K562 (cell line): ENCODE measurements around the gene UCHL1. TPM values are rescaled to one million over a fixed set of nuclear protein-coding genes. Genes with fewer than 3 reads are reported as not detected.

Experiments
- ATAC-seq: fragments of 200-7000 bp; cut with Tn5 transposase; 3 replicates; pipeline ENCODE4 v1.9.1; 2020; ENCODE audit warnings: moderate library complexity
- BruUV-seq: library from RNA; stranded (reverse); fragments of 400-500 nt; replicated peaks from 2 replicates; lab custom pipeline; 2021; lab: Mats Ljungman, UMichigan
- CTCF ChIA-PET: fragments of 300-600 bp; formaldehyde crosslinking; extraction: SDS; loops from one replicate; lab custom pipeline; 2021; ENCODE audit warnings: low intra/inter-chr PET ratio; lab: Yijun Ruan, JAX
- POLR2A ChIA-PET: fragments of 300-600, 350-650 bp; sonication (Branson Sonifier 250); formaldehyde crosslinking; extraction: SDS; loops from one replicate; lab custom pipeline; 2021; ENCODE audit warnings: antibody characterized with exemption, inconsistent platforms; lab: Yijun Ruan, JAX
- DNase-seq, 4 experiments: peaks; one replicate each; pipeline versions ENCODE4 v3.0.0 to v3.0.0-alpha.2; 2011 to 2018; ENCODE audit warnings: low spot score in 3 of 4, mixed read lengths in 3 of 4; ENCODE audit errors: extremely low read depth in 1 of 4
- FAIRE-seq: peaks from 2 replicates; lab custom pipeline; 2011; peaks lifted over from hg19 to GRCh38; lab: Jason Lieb, UNC
- H2AFZ ChIP-seq: 2 replicates; pipeline ENCODE4 v1.6.0; 2011; ENCODE audit warnings: low read depth, low read length, control low read depth, inconsistent platforms
- H3K27ac ChIP-seq: fragments of 200-600 bp; 3 replicates; pipeline ENCODE4 v1.8.0; 2011; ENCODE audit warnings: low read depth, mild to moderate bottlenecking, control low read depth, inconsistent platforms, low read length, moderate library complexity, mixed read lengths; ENCODE audit errors: extremely low read depth
- H3K27me3 ChIP-seq, 2 experiments: fragments of 300-600 bp in 1 of 2; 2 replicates in 1 of 2; 3 replicates in 1 of 2; pipeline versions ENCODE4 v1.6.0 to v1.8.0; 2011; ENCODE audit warnings: inconsistent platforms in 2 of 2, low read length in 2 of 2, mild to moderate bottlenecking in 1 of 2, mixed read lengths in 1 of 2, moderate library complexity in 1 of 2; ENCODE audit not compliant: control insufficient read depth in 2 of 2, insufficient read depth in 2 of 2
- H3K36me3 ChIP-seq: fragments of 300-600 bp; 3 replicates; pipeline ENCODE4 v1.8.0; 2011; ENCODE audit warnings: mild to moderate bottlenecking, low read length, inconsistent platforms; ENCODE audit not compliant: control insufficient read depth, insufficient read depth
- H3K4me1 ChIP-seq, 2 experiments: fragments of 200-600 bp in 1 of 2; replicated peaks in 1 of 2; 2 replicates in 1 of 2; 3 replicates in 1 of 2; pipeline versions ENCODE4 v1.5.1 to v1.8.0; 2011; ENCODE audit warnings: inconsistent platforms in 2 of 2, low read length in 2 of 2, mild to moderate bottlenecking in 1 of 2, mixed read lengths in 1 of 2, moderate library complexity in 1 of 2; ENCODE audit not compliant: control insufficient read depth in 2 of 2, insufficient read depth in 2 of 2
- H3K4me2 ChIP-seq: 2 replicates; pipeline ENCODE4 v1.6.1; 2011; ENCODE audit warnings: low read length, control low read depth, inconsistent platforms, mixed read lengths; ENCODE audit not compliant: insufficient read depth
- H3K4me3 ChIP-seq: fragments of 200-600 bp; sonication (generic), shearing (Covaris generic); 2 replicates; pipeline ENCODE4 v1.5.1; 2016; ENCODE audit warnings: control low read depth, inconsistent platforms
- H3K79me2 ChIP-seq: fragments of 200-600 bp; 3 replicates; pipeline ENCODE4 v1.8.0; 2011; ENCODE audit warnings: low read length, inconsistent platforms; ENCODE audit not compliant: control insufficient read depth, insufficient read depth
- H3K9ac ChIP-seq, 2 experiments: 2 replicates each; pipeline versions ENCODE4 v1.6.0 to v1.6.1; 2011; ENCODE audit warnings: low read depth in 2 of 2, low read length in 2 of 2, control low read depth in 1 of 2, inconsistent platforms in 1 of 2, mild to moderate bottlenecking in 1 of 2, mixed read lengths in 1 of 2; ENCODE audit not compliant: insufficient read depth in 1 of 2
- H3K9me1 ChIP-seq: one replicate; pipeline ENCODE4 v1.6.0; 2011; ENCODE audit warnings: inconsistent platforms, mild to moderate bottlenecking, low read length, moderate library complexity; ENCODE audit not compliant: control insufficient read depth, insufficient read depth
- H3K9me3 ChIP-seq: replicated peaks from 2 replicates; pipeline ENCODE4 v1.5.1; 2011; ENCODE audit warnings: low read depth, low read length, inconsistent platforms; ENCODE audit not compliant: control insufficient read depth, insufficient read depth
- H4K20me1 ChIP-seq: replicated peaks from 2 replicates; pipeline ENCODE4 v1.6.1; 2011; ENCODE audit warnings: low read length, inconsistent platforms, mixed read lengths; ENCODE audit not compliant: control insufficient read depth, insufficient read depth
- COPS2 ChIP-seq: fragments of 450-650 bp; conservative IDR thresholded peaks from 2 replicates; pipeline ENCODE4 v1.6.1; 2016; ENCODE audit warnings: mild to moderate bottlenecking, moderate library complexity
- DIDO1 ChIP-seq: fragments of 450-650 bp; IDR thresholded peaks from 2 replicates; pipeline ENCODE4 v1.6.1; 2016; ENCODE audit warnings: low read depth, missing biosample characterization, missing genetic modification characterization
- E2F6 ChIP-seq, 2 experiments: IDR thresholded peaks; 2 replicates each; pipeline ENCODE4 v1.6.1; 2011; ENCODE audit warnings: borderline replicate concordance in 1 of 2, control low read depth in 1 of 2, low read depth in 1 of 2, low read length in 1 of 2, mild to moderate bottlenecking in 1 of 2, mixed read lengths in 1 of 2, moderate library complexity in 1 of 2; ENCODE audit not compliant: insufficient read depth in 1 of 2, insufficient read length in 1 of 2, poor library complexity in 1 of 2, severe bottlenecking in 1 of 2; ENCODE audit errors: extremely low read depth in 1 of 2
- GABPB1 ChIP-seq: sonication (generic); formaldehyde crosslinking; IDR thresholded peaks from 2 replicates; pipeline ENCODE4 v1.8.0; 2022; ENCODE audit warnings: mild to moderate bottlenecking, missing genetic modification reagents
- GTF2A2 ChIP-seq: IDR thresholded peaks from 2 replicates; pipeline ENCODE4 v1.6.1; 2016; ENCODE audit warnings: mild to moderate bottlenecking, missing genetic modification characterization, missing compliant biosample characterization
- HMBOX1 ChIP-seq: sonication (generic); IDR thresholded peaks from 2 replicates; pipeline ENCODE4 v1.6.1; 2016
- KLF16 ChIP-seq: IDR thresholded peaks from 2 replicates; pipeline ENCODE4 v1.6.1; 2016; ENCODE audit warnings: antibody characterized with exemption
- NFATC3 ChIP-seq: fragments of 450-650 bp; IDR thresholded peaks from 2 replicates; pipeline ENCODE4 v1.6.1; 2017; ENCODE audit warnings: mild to moderate bottlenecking
- ZNF589 ChIP-seq: fragments of 200-800 bp; sonication (Bioruptor generic); IDR thresholded peaks from 2 replicates; pipeline ENCODE4 v1.6.1; 2016; ENCODE audit warnings: low read depth, missing genetic modification characterization, missing compliant biosample characterization
- ZSCAN29 ChIP-seq: fragments of 450-650 bp; IDR thresholded peaks from 2 replicates; pipeline ENCODE4 v1.6.1; 2017
- WGBS: fragments of 100-300 bp; shearing (Covaris generic); methylation state at CpG from one replicate; pipeline ENCODE4 v1.1.6; 2016; ENCODE audit warnings: low coverage, mixed read lengths; ENCODE audit not compliant: insufficient coverage; ENCODE audit errors: missing lambda C conversion rate; 5-methylcytosine and 5-hydroxymethylcytosine counted together
- in situ Hi-C: fragments of 300-500 bp; cut with MboI; formaldehyde crosslinking; loops from 4 replicates; pipeline ENCODE4 v1.15.0; 2018; ENCODE audit warnings: inconsistent platforms, mixed read lengths
- intact Hi-C: fragments of 100-400 bp; cut with micrococcal nuclease; formaldehyde crosslinking; loops from 2 replicates; pipeline ENCODE4 v1.14.2; 2022
- polyA plus RNA-seq, 8 experiments: library from polyadenylated mRNA; depleted of rRNA in 4 of 8; stranded (reverse) in 5 of 8; unstranded in 3 of 8; fragments of >200 nt; fragmentation: Nextera tagmentation in 2 of 8; fragmentation: Illumina TruSeq in 1 of 8; extraction: Ambion mirVana in 2 of 8; extraction: Trizol in 1 of 8; gene quantifications; 2 replicates each; pipeline versions ENCODE4 v1.2.1 to v1.2.3, GENCODE V29; 2011 to 2014; ENCODE audit warnings: inconsistent platforms in 1 of 8, missing spikeins in 1 of 8
- total RNA-seq, 7 experiments: library from RNA; depleted of rRNA in 6 of 7; stranded (reverse); fragments of >200 nt in 6 of 7; fragmentation: Illumina TruSeq in 2 of 7; extraction: Trizol in 2 of 7; gene quantifications; 2 replicates each; pipeline versions ENCODE4 v1.2.1 to v1.2.3, GENCODE V29; 2011 to 2021; ENCODE audit warnings: low replicate concordance in 1 of 7

Gene UCHL1
- total and polyA plus RNA-seq, 9 of the 15 experiments (the other 6 are each of a cell fraction or from before 2014, with no cell fraction given): 0.42 TPM; not detected in 8

DNA sequence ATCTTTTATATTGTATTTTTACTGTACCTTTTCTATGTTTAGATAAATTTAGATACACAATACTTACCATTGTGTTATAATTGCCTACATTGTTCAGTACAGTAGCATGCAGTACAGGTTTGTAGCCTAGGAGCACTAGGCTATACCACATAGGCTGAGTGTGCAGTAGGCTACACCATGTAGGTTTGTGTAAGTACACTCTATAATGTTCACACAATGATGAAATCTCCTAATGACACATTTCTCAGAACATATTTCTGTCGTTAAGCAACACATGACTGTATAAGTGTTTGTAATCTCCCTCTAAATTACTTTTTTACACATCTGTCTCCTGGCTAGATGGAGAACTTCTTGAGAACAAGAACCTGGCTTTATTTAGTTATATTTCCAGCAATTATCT is 40.3 kb downstream of the UCHL1 start:
- Histone ChIP-seq H3K4me2 (no peak overlapping the region), H3K9ac (no peak overlapping the region), H3K79me2 (no peaks in the 10 kb centered on the region), H2AFZ (no peak overlapping the region), H3K27me3 (no peaks in the 10 kb centered on the region), H3K27ac (no peak overlapping the region), H4K20me1 (no peaks in the 10 kb centered on the region), H3K9me3 (no peaks in the 10 kb centered on the region), H3K36me3 (no peaks in the 10 kb centered on the region), H3K9me1 (no peaks in the 10 kb centered on the region), H3K4me3 (no peak overlapping the region), H3K4me1 (no peaks in the 10 kb centered on the region)
- POLR2A ChIA-PET: interaction anchor here (0.7 kb wide), 1 partner anchor 13 kb away, joined by 3 read pairs; no protein-coding TSS in a partner anchor
- ATAC-seq (no peak), FAIRE-seq (no peak), DNase-seq (no peak)
- in situ Hi-C loops (no loop called here), intact Hi-C loops (no loop called here)
- TF ChIP-seq ZNF589 (CRISPR knock-in tag) (no peak), DIDO1 (no peak), KLF16 (no peak), E2F6 (IDR thresholded peaks at IDR 0.05; ENCODE audit: borderline replicate concordance in 1 of 2, extremely low read depth in 1 of 2, insufficient read depth in 1 of 2, insufficient read length in 1 of 2, low read depth in 1 of 2, low read length in 1 of 2, poor library complexity in 1 of 2, severe bottlenecking in 1 of 2) (no peak), GTF2A2 (no peak), HMBOX1 (no peak), ZSCAN29 (no peak), COPS2 (no peak), NFATC3 (no peak), GABPB1 (no peak)
- BruUV-seq: no TSS peak
- CTCF ChIA-PET: no interaction called here
- WGBS: 0% methylated on average over 1 of the region's 1 CpG
